SU-DHL-6 (cell line): ENCODE measurements around the gene PSMC4.

ENCODE experiments used
- H2AFZ ChIP-seq: fragments of 200-600 bp; sonication (generic); 2 replicates; pipeline ENCODE4 v1.6.1; 2014; ENCODE audit warnings: low read depth, mild to moderate bottlenecking, moderate library complexity, mixed read lengths, antibody characterized with exemption, low read length; ENCODE audit not compliant: severe bottlenecking
- H3F3A ChIP-seq: fragments of 200-600 bp; shearing (Covaris generic); 2 replicates; pipeline ENCODE4 v1.6.0; 2016; ENCODE audit warnings: antibody characterized with exemption, mild to moderate bottlenecking; ENCODE audit not compliant: insufficient read depth
- H3K27ac ChIP-seq: fragments of 200-600 bp; sonication (generic); 2 replicates; pipeline ENCODE4 v1.5.1; 2016; ENCODE audit warnings: low read depth, mild to moderate bottlenecking, low read length, moderate library complexity, mixed read lengths
- H3K27me3 ChIP-seq: fragments of 200-600 bp; sonication (generic), shearing (Covaris generic); 2 replicates; pipeline ENCODE4 v1.6.0; 2014; ENCODE audit warnings: mild to moderate bottlenecking, low read length
- H3K36me3 ChIP-seq: fragments of 200-600 bp; sonication (generic); 2 replicates; pipeline ENCODE4 v1.6.1; 2014; ENCODE audit warnings: mild to moderate bottlenecking, low read length, mixed read lengths
- H3K4me2 ChIP-seq: fragments of 300-600, 200-600 bp; shearing (Covaris generic), sonication (generic); 2 replicates; pipeline ENCODE4 v1.6.0; 2014; ENCODE audit warnings: low read length, low read depth, mild to moderate bottlenecking; ENCODE audit not compliant: poor library complexity, severe bottlenecking
- H3K4me3 ChIP-seq: fragments of 200-600 bp; sonication (generic); 2 replicates; pipeline ENCODE4 v1.5.1; 2014; ENCODE audit warnings: antibody characterized with exemption, low read length, mild to moderate bottlenecking, mixed read lengths; ENCODE audit not compliant: insufficient read depth, poor library complexity, severe bottlenecking
- H3K79me2 ChIP-seq: fragments of 200-600 bp; sonication (generic); 2 replicates; pipeline ENCODE4 v1.6.1; 2014; ENCODE audit warnings: mild to moderate bottlenecking, low read length, moderate library complexity; ENCODE audit not compliant: insufficient read depth
- H3K9ac ChIP-seq: fragments of 200-600 bp; sonication (generic); 2 replicates; pipeline ENCODE4 v1.7.0; 2014; ENCODE audit warnings: mild to moderate bottlenecking, low read length
- H3K9me2 ChIP-seq: fragments of 200-600 bp; sonication (generic); replicated peaks from 2 replicates; pipeline ENCODE4 v1.6.1; 2014; ENCODE audit warnings: low read length; ENCODE audit not compliant: insufficient read depth
- H3K9me3 ChIP-seq: fragments of 200-600 bp; sonication (generic); 2 replicates; pipeline ENCODE4 v1.6.1; 2014; ENCODE audit warnings: low read length, mixed read lengths; ENCODE audit not compliant: insufficient read depth
- H4K20me1 ChIP-seq: fragments of 200-600 bp; sonication (generic); 2 replicates; pipeline ENCODE4 v1.6.1; 2014; ENCODE audit warnings: low read depth, mild to moderate bottlenecking, antibody characterized with exemption, low read length, moderate library complexity, mixed read lengths
- EZH2phosphoT487 ChIP-seq: fragments of 200-600 bp; sonication (generic), shearing (Covaris generic); conservative IDR thresholded peaks from 2 replicates; pipeline ENCODE4 v1.6.1; 2018; ENCODE audit warnings: mild to moderate bottlenecking, antibody characterized with exemption, low read length, moderate library complexity, mixed read lengths
- TF ChIP-seq, protein P1 (sequence below): fragments of 200-600 bp; sonication (generic); IDR thresholded peaks from one replicate; pipeline ENCODE4 v1.5.1; 2017; ENCODE audit warnings: antibody characterized with exemption, mild to moderate bottlenecking, low read length, moderate library complexity; ENCODE audit not compliant: insufficient read depth, poor library complexity, severe bottlenecking

The PSMC4 gene

DNA sequence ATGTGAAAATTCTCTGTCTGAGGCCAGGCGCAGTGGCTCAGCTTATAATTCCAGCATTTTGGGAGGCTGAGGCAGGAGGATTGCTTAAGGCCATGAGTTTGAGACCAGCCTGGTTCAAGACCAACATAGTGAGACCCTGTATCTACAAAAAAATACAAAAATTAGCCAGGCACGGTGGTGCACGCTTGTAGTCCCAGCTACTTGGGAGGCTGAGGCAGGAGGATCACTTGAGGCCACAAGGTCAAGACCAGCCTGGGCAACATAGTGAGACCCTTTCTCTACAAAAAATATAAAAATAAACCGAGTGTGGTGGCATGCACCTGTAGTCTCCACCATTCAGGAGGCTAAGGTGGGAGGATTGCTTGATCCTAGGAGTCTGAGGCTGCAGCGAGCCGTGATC lies 34.3 kb upstream of the PSMC4 start:
- Histone ChIP-seq H3K36me3 (peaks cover 10% of the 10 kb centered on the region), H2AFZ (no peak overlapping the region), H3K9ac (peak overlapping the region; percentile 15; the same call in 1 of the 2 replicates), H3K4me2 (peak overlapping the region; percentile 31), H3F3A (peaks cover 34% of the 10 kb centered on the region), H3K79me2 (no peaks in the 10 kb centered on the region), H3K27ac (peak overlapping the region; percentile 55), H3K4me3 (no peak overlapping the region), H3K27me3 (no peaks in the 10 kb centered on the region), H4K20me1 (no peaks in the 10 kb centered on the region), H3K9me2 (no peaks in the 10 kb centered on the region), H3K9me3 (no peaks in the 10 kb centered on the region)
- TF ChIP-seq, protein P1, sequence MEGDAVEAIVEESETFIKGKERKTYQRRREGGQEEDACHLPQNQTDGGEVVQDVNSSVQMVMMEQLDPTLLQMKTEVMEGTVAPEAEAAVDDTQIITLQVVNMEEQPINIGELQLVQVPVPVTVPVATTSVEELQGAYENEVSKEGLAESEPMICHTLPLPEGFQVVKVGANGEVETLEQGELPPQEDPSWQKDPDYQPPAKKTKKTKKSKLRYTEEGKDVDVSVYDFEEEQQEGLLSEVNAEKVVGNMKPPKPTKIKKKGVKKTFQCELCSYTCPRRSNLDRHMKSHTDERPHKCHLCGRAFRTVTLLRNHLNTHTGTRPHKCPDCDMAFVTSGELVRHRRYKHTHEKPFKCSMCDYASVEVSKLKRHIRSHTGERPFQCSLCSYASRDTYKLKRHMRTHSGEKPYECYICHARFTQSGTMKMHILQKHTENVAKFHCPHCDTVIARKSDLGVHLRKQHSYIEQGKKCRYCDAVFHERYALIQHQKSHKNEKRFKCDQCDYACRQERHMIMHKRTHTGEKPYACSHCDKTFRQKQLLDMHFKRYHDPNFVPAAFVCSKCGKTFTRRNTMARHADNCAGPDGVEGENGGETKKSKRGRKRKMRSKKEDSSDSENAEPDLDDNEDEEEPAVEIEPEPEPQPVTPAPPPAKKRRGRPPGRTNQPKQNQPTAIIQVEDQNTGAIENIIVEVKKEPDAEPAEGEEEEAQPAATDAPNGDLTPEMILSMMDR: no peak
- no peak for TF ChIP-seq EZH2phosphoT487

DNA sequence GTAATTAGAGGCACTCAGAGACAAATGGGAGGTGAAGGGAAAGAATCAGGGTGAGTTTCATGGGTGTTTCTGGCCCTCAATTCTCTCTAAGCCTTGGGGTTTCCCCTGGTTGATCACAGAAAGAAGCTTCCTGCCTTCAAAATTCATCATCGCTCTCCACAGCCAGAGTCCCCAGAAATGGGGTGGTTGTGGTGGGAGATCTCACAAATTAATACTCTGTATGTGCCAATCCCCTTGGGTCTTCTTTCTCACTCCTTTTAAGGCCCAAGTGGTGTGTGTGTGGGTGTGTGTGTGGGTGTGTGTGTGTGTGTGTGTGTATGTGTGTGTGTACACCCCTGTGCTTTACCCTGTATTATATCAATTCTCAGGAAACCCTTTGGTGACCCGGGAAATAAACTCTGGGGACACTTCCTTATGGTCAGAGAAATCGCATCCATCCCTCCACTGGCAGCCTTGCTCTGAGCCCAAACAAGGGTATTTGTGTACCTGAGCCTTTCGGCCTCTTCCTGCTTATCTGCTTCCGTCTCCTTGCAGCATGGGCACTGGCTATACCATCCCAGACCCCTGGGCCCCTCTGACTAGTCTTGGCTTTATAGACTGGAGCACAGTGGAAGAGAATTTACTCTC lies 33.8 kb upstream of the PSMC4 start:
- Histone ChIP-seq H3K79me2 (no peaks in the 10 kb centered on the region), H3K9me3 (no peaks in the 10 kb centered on the region), H2AFZ (no peak overlapping the region), H3K27me3 (no peaks in the 10 kb centered on the region), H3K4me2 (peak overlapping the region; percentile 31), H3K4me3 (no peak overlapping the region), H4K20me1 (no peaks in the 10 kb centered on the region), H3K27ac (peak overlapping the region; percentile 55), H3K9ac (peak overlapping the region; percentile 15; the same call in 1 of the 2 replicates), H3K36me3 (peaks cover 10% of the 10 kb centered on the region), H3F3A (peaks cover 40% of the 10 kb centered on the region), H3K9me2 (no peaks in the 10 kb centered on the region)
- TF ChIP-seq, protein P1: no peak
- no peak for TF ChIP-seq EZH2phosphoT487

DNA sequence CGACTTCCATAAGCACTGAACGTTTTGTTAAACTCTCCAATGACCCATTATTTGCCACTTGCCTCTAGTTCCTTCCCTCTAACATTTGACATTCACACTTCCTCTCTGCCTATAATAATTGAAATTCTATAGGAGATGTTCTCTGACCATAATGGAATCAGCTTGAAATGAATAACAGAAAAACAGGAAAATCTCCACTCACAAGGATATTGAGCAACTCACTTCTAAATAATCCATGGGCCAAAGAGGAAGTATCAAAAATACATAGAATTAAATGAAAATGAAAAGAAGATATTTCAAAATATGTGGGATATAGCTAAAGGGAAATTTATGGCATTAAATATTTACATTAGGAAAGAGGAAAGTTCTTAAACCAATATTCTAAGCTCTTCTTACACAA lies 33.2 kb upstream of the PSMC4 start:
- no peaks in the 10 kb centered on the region for H3K9me3 ChIP-seq
- H3K27ac ChIP-seq: peak overlapping the region; percentile 55; the same call in 1 of the 2 replicates
- no peak overlapping the region for H2AFZ ChIP-seq
- H3K9ac ChIP-seq: no peak overlapping the region
- peak overlapping the region; percentile 3 for H3K4me2 ChIP-seq
- H4K20me1 ChIP-seq: no peaks in the 10 kb centered on the region
- H3K79me2 ChIP-seq: no peaks in the 10 kb centered on the region
- H3K4me3 ChIP-seq: no peak overlapping the region
- no peaks in the 10 kb centered on the region for H3K9me2 ChIP-seq
- peaks cover 46% of the 10 kb centered on the region for H3F3A ChIP-seq
- peaks cover 10% of the 10 kb centered on the region for H3K36me3 ChIP-seq
- no peaks in the 10 kb centered on the region for H3K27me3 ChIP-seq
- TF ChIP-seq EZH2phosphoT487: no peak
- TF ChIP-seq, protein P1: no peak
